Hematopoietic multipotent progenitor cell (in vitro differentiated cells): ENCODE data around the gene BRD3. TPM values are rescaled to one million over a fixed set of nuclear protein-coding genes. Genes with fewer than 3 reads are reported as not detected.
"Not testable (repeated sequence)": the region's sequence is repeated elsewhere in the genome, so short reads cannot be mapped to it uniquely, and the experiment has no call there.

Experiments used
- DNase-seq, 3 donors: peaks; one replicate each; pipeline ENCODE4 v3.0.0-alpha.2; 2011 to 2015; ENCODE audit warnings: low read depth in 2 of 3, low spot score in 2 of 3
- total RNA-seq: library from RNA; depleted of rRNA; stranded (reverse); fragments of >200 nt; gene quantifications from one replicate; pipeline ENCODE4 v1.2.3, GENCODE V29; 2012

BRD3 gene
- 24.0 TPM for total RNA-seq

- DNase-seq, result peak; percentile 81 to 93 (median 91)
Observed at GRCh38 chr9:134067904-134068743, at the start of gene BRD3. TSS of gene BRD3 (minus strand) at chr9:134068026. CDS start at chr9:134053477, 14,549 bp downstream.

- no peak for DNase-seq
Observed at GRCh38 chr9:134112561-134112960, 44.7 kb upstream of the BRD3 start.

GRCh38 chr9:134111064-134111463, 43.2 kb upstream of the BRD3 start:
- no peak for DNase-seq

- DNase-seq, result no peak
Observed at GRCh38 chr9:134103391-134103998, 35.7 kb upstream of the BRD3 start.

- no peak for DNase-seq
Observed at GRCh38 chr9:134101623-134102149, 33.9 kb upstream of the BRD3 start.

- DNase-seq, result not testable (repeated sequence)
Observed at GRCh38 chr9:134101133-134101532, 33.3 kb upstream of the BRD3 start.

GRCh38 chr9:134100040-134100439, 32.2 kb upstream of the BRD3 start:
- no peak for DNase-seq

GRCh38 chr9:134099123-134099761, 31.4 kb upstream of the BRD3 start:
- peak; percentile 32 to 81 (median 63) for DNase-seq

- no peak for DNase-seq
Observed at GRCh38 chr9:134089972-134090371, 22.1 kb upstream of the BRD3 start.

- DNase-seq, result no peak
Observed at GRCh38 chr9:134088063-134088725, 20.4 kb upstream of the BRD3 start.

- DNase-seq, result no peak
Observed at GRCh38 chr9:134085674-134086073, 17.8 kb upstream of the BRD3 start.

GRCh38 chr9:134083451-134083850, 15.6 kb upstream of the BRD3 start:
- DNase-seq, result no peak

- DNase-seq, result no peak
Observed at GRCh38 chr9:134076644-134077043, 8.8 kb upstream of the BRD3 start.

- not testable (repeated sequence) for DNase-seq
Observed at GRCh38 chr9:134075689-134076088, 7.9 kb upstream of the BRD3 start.

GRCh38 chr9:134073500-134073899, 5.7 kb upstream of the BRD3 start:
- DNase-seq, result no peak

- DNase-seq, result not testable (repeated sequence)
Observed at GRCh38 chr9:134072683-134073082, 4.9 kb upstream of the BRD3 start.

- DNase-seq, result no peak
Observed at GRCh38 chr9:134071149-134071548, 3.3 kb upstream of the BRD3 start.

GRCh38 chr9:134069480-134070399, 1.9 kb upstream of the BRD3 start:
- no peak for DNase-seq

GRCh38 chr9:134068744-134069479, 1.1 kb upstream of the BRD3 start:
- DNase-seq, result peak in 1 of 3 donors; percentile 82
